Small intestine (tissue), 7 donors: ENCODE results near the gene CCDC91. TPM values are rescaled to one million over a fixed set of nuclear protein-coding genes. Genes with fewer than 3 reads are reported as not detected.
A peak's percentile ranks its signal among the peaks of the same experiment; 100 is the strongest.
"Not testable (repeated sequence)": the region's sequence is repeated elsewhere in the genome, so short reads cannot be mapped to it uniquely, and the experiment has no call there.

Experiments used
- DNase-seq, 2 donors: peaks; one replicate each; pipeline versions ENCODE4 v3.0.0 to v3.0.0-alpha.2; 2013
- FAIRE-seq: peaks from 2 replicates; lab custom pipeline; 2012; peaks lifted over from hg19 to GRCh38; lab: Jason Lieb, UNC
- H3K27ac ChIP-seq, 3 donors: one replicate each; pipeline ENCODE4 v1.5.1; 2013; ENCODE audit warnings: low read length in 2 of 3, mild to moderate bottlenecking in 2 of 3, control low read depth in 1 of 3, inconsistent platforms in 1 of 3, low read depth in 1 of 3, moderate library complexity in 1 of 3
- H3K27me3 ChIP-seq, 3 donors: one replicate each; pipeline ENCODE4 v1.6.1; 2013; ENCODE audit warnings: low read length in 3 of 3, inconsistent platforms in 1 of 3; ENCODE audit not compliant: control insufficient read depth in 3 of 3, insufficient read depth in 3 of 3
- H3K36me3 ChIP-seq, 3 donors: one replicate each; pipeline ENCODE4 v1.6.1; 2013; ENCODE audit warnings: low read length in 3 of 3, inconsistent platforms in 1 of 3, low read depth in 1 of 3, mild to moderate bottlenecking in 1 of 3, moderate library complexity in 1 of 3; ENCODE audit not compliant: control insufficient read depth in 3 of 3, insufficient read depth in 2 of 3
- H3K4me1 ChIP-seq, 3 donors: one replicate each; pipeline ENCODE4 v1.6.1; 2013; ENCODE audit warnings: low read length in 2 of 3, inconsistent platforms in 1 of 3, low read depth in 1 of 3, mild to moderate bottlenecking in 1 of 3, moderate library complexity in 1 of 3; ENCODE audit not compliant: control insufficient read depth in 3 of 3, insufficient read depth in 2 of 3
- H3K4me3 ChIP-seq, 3 donors: one replicate each; pipeline ENCODE4 v1.5.1; 2013; ENCODE audit warnings: low read length in 3 of 3, control low read depth in 1 of 3, inconsistent platforms in 1 of 3, low read depth in 1 of 3, mild to moderate bottlenecking in 1 of 3, moderate library complexity in 1 of 3
- H3K9me3 ChIP-seq, 2 donors: one replicate each; pipeline ENCODE4 v1.6.1; 2013; ENCODE audit warnings: low read depth in 1 of 2, low read length in 1 of 2; ENCODE audit not compliant: control insufficient read depth in 2 of 2, insufficient read depth in 1 of 2
- WGBS, 3 donors: extraction: QIAGEN DNeasy Blood & Tissue Kit; methylation state at CpG; one replicate each; pipeline ENCODE4 v1.1.7; 2013; 5-methylcytosine and 5-hydroxymethylcytosine counted together
- polyA plus RNA-seq, 4 donors: library from polyadenylated mRNA; stranded (reverse) in 3 of 4; unstranded in 1 of 4; fragments of 200-250 nt in 3 of 4; fragments of 120-200 nt in 1 of 4; gene quantifications; one replicate each; pipeline versions ENCODE4 v1.2.1 to v1.2.3, GENCODE V29; 2013
- donor health status: healthy with polysubstance abuse.
- donor health status: control.
- donor health status: control.
- donor health status: Bipolar disorder and iron deficiency.
- donor health status: healthy.

The CCDC91 gene
- polyA plus RNA-seq, 4 donors = 12.5 to 20.2 (median 13.3) TPM

- no peaks in the 10 kb centered on the region for H3K27me3 ChIP-seq
- 43 to 52% (median 52%) methylated on average over 9 of the region's 9 CpGs for WGBS, 3 donors
- H3K4me1 ChIP-seq = peaks cover 0 to 13% (median 6%) of the 10 kb centered on the region in 3 donors
- H3K9me3 ChIP-seq = peaks cover 0 to 4% of the 10 kb centered on the region in 2 donors
- peak overlapping the region; percentile 87 to 95 (median 95) for H3K27ac ChIP-seq
- DNase-seq (no peak), FAIRE-seq (no peak)
- peak overlapping the region; percentile 59 to 91 (median 72) for H3K4me3 ChIP-seq
- peaks cover 0 to 3% (median 0%) of the 10 kb centered on the region in 3 donors for H3K36me3 ChIP-seq
These were observed 404 bp upstream of the CCDC91 start for GRCh38 chr12:28189784-28190320.

GRCh38 chr12:28191051-28192048 lies 1.1 kb downstream of the CCDC91 start:
- Histone ChIP-seq H3K4me3 (peak overlapping the region; percentile 59 to 91 (median 72)), H3K36me3 (peaks cover 0 to 3% (median 0%) of the 10 kb centered on the region in 3 donors), H3K4me1 (peaks cover 0 to 13% (median 6%) of the 10 kb centered on the region in 3 donors), H3K27ac (peak overlapping the region; percentile 87 to 95 (median 95)), H3K9me3 (peaks cover 0 to 4% of the 10 kb centered on the region in 2 donors), H3K27me3 (no peaks in the 10 kb centered on the region)
- no peak for FAIRE-seq
- 9 to 21% (median 14%) methylated on average over 18 of the region's 18 CpGs for WGBS, 3 donors
- peak; percentile 29 to 44 for DNase-seq

- FAIRE-seq (no peak), DNase-seq (peak in 1 of 2 donors; percentile 4)
- H3K36me3 ChIP-seq = peaks cover 0 to 3% (median 0%) of the 10 kb centered on the region in 3 donors
- H3K27me3 ChIP-seq = no peaks in the 10 kb centered on the region
- H3K27ac ChIP-seq = no peak overlapping the region
- H3K9me3 ChIP-seq = peaks cover 0 to 4% of the 10 kb centered on the region in 2 donors
- H3K4me1 ChIP-seq = peaks cover 0 to 13% (median 6%) of the 10 kb centered on the region in 3 donors
- H3K4me3 ChIP-seq = no peak overlapping the region
- 43 to 59% (median 57%) methylated on average over 2 of the region's 2 CpGs for WGBS, 3 donors
These were observed 1.9 kb downstream of the CCDC91 start for GRCh38 chr12:28192125-28192524.

- WGBS, 3 donors = 94 to 97% (median 94%) methylated on average over 12 of the region's 12 CpGs
These were observed 4.4 kb downstream of the CCDC91 start for GRCh38 chr12:28194621-28195020.

GRCh38 chr12:28201136-28201535 lies 10.9 kb downstream of the CCDC91 start:
- not testable (repeated sequence) for H3K4me1 ChIP-seq, DNase-seq
- WGBS, 3 donors = 98 to 99% (median 98%) methylated on average over 19 to 30 of the region's 30 CpGs

More at GRCh38 chr12:28194621-28195020, 4.4 kb downstream of the CCDC91 start:
- H3K4me1 ChIP-seq = peaks cover 0 to 13% (median 6%) of the 10 kb centered on the region in 3 donors
- not testable (repeated sequence) for DNase-seq, H3K9me3 ChIP-seq, FAIRE-seq, H3K36me3 ChIP-seq, H3K27me3 ChIP-seq, H3K27ac ChIP-seq, H3K4me3 ChIP-seq

GRCh38 chr12:28202374-28203130 lies 12.3 kb downstream of the CCDC91 start:
- peak; percentile 3 to 24 for DNase-seq

More at GRCh38 chr12:28201136-28201535, 10.9 kb downstream of the CCDC91 start:
- H3K4me3 ChIP-seq, H3K27ac ChIP-seq, H3K36me3 ChIP-seq, FAIRE-seq, H3K27me3 ChIP-seq: not testable (repeated sequence)
- H3K9me3 ChIP-seq = peaks cover 0 to 15% of the 10 kb centered on the region in 2 donors

GRCh38 chr12:28209782-28210181 lies 19.5 kb downstream of the CCDC91 start:
- H3K27ac ChIP-seq = no peak overlapping the region
- DNase-seq = no peak

More at GRCh38 chr12:28202374-28203130, 12.3 kb downstream of the CCDC91 start:
- no peak overlapping the region for H3K27ac ChIP-seq
- H3K9me3 ChIP-seq = peaks cover 0 to 15% of the 10 kb centered on the region in 2 donors
- no peak overlapping the region for H3K4me3 ChIP-seq
- no peaks in the 10 kb centered on the region for H3K27me3 ChIP-seq
- no peaks in the 10 kb centered on the region for H3K4me1 ChIP-seq
- H3K36me3 ChIP-seq = peaks cover 0 to 4% (median 0%) of the 10 kb centered on the region in 3 donors
- no peak for FAIRE-seq
- WGBS, 3 donors = 93 to 97% (median 94%) methylated on average over 1 of the region's 1 CpG

More at GRCh38 chr12:28209782-28210181, 19.5 kb downstream of the CCDC91 start:
- Histone ChIP-seq H3K36me3 (peaks cover 0 to 3% (median 3%) of the 10 kb centered on the region in 3 donors), H3K9me3 (peaks cover 0 to 4% of the 10 kb centered on the region in 2 donors), H3K4me1 (no peaks in the 10 kb centered on the region), H3K4me3 (no peak overlapping the region), H3K27me3 (no peaks in the 10 kb centered on the region)
- WGBS, 3 donors = 43 to 96% (median 44%) methylated on average over 1 of the region's 1 CpG
- no peak for FAIRE-seq
